ACHN (cell line): ENCODE measurements around the gene ZNF326.
"Not testable (repeated sequence)": the region's sequence is repeated elsewhere in the genome, so short reads cannot be mapped to it uniquely, and the experiment has no call there.

Experiments
- DNase-seq: peaks from one replicate; pipeline ENCODE4 v3.0.0-alpha.2; 2015
- in situ Hi-C: cut with HindIII; loops from 2 replicates; pipeline ENCODE4 v1.10.0; 2017; ENCODE audit warnings: low sequenced_read_pairs, low pct_ligation_motif_present, low pct_unique_long_range_greater_than_20kb

Gene ZNF326

GRCh38 chr1:89990976-89991831 lies 3.7 kb upstream of the ZNF326 start:
- no peak for DNase-seq
- in situ Hi-C loops, result no loop called here

- no peak for DNase-seq
- in situ Hi-C loops, result no loop called here
Measured at GRCh38 chr1:89993541-89993940, 1.4 kb upstream of the ZNF326 start.

- in situ Hi-C loops, result no loop called here
- DNase-seq, result no peak
Measured at GRCh38 chr1:89994231-89994804, 592 bp upstream of the ZNF326 start.

- no peak for DNase-seq
- in situ Hi-C loops, result no loop called here
Measured at GRCh38 chr1:89995598-89996449, 914 bp downstream of the ZNF326 start.

- no peak for DNase-seq
- in situ Hi-C loops, result no loop called here
Measured at GRCh38 chr1:89996450-89997110, 1.7 kb downstream of the ZNF326 start.

GRCh38 chr1:89997152-89997551 lies 2.2 kb downstream of the ZNF326 start:
- DNase-seq, in situ Hi-C loops: not testable (repeated sequence)

- DNase-seq, result no peak
- in situ Hi-C loops, result no loop called here
Measured at GRCh38 chr1:89998306-89998705, 3.4 kb downstream of the ZNF326 start.

GRCh38 chr1:89999208-89999607 lies 4.3 kb downstream of the ZNF326 start:
- in situ Hi-C loops, result no loop called here
- no peak for DNase-seq

- in situ Hi-C loops, result no loop called here
Measured at GRCh38 chr1:89999628-90000027, 4.7 kb downstream of the ZNF326 start.

GRCh38 chr1:90000934-90001676 lies 6.2 kb downstream of the ZNF326 start:
- DNase-seq, result no peak
- in situ Hi-C loops, result no loop called here

More at GRCh38 chr1:89999628-90000027, 4.7 kb downstream of the ZNF326 start:
- no peak for DNase-seq

- no peak for DNase-seq
- in situ Hi-C loops, result no loop called here
Measured at GRCh38 chr1:90007979-90008404, 13.1 kb downstream of the ZNF326 start.

GRCh38 chr1:90012300-90012699 lies 17.4 kb downstream of the ZNF326 start:
- DNase-seq, result no peak
- in situ Hi-C loops, result no loop called here

- in situ Hi-C loops, result no loop called here
- DNase-seq, result no peak
Measured at GRCh38 chr1:90023691-90024090, 28.8 kb downstream of the ZNF326 start.

- in situ Hi-C loops, result no loop called here
- DNase-seq, result no peak
Measured at GRCh38 chr1:90027281-90027680, 32.4 kb downstream of the ZNF326 start.

- in situ Hi-C loops, result no loop called here
Measured at GRCh38 chr1:90039652-90040051, 44.7 kb downstream of the ZNF326 start.

GRCh38 chr1:90043586-90043985 lies 48.7 kb downstream of the ZNF326 start:
- in situ Hi-C loops, result no loop called here

More at GRCh38 chr1:90039652-90040051, 44.7 kb downstream of the ZNF326 start:
- no peak for DNase-seq

GRCh38 chr1:90044346-90044745 lies 49.4 kb downstream of the ZNF326 start:
- peak; percentile 60 for DNase-seq
- in situ Hi-C loops, result no loop called here

More at GRCh38 chr1:90043586-90043985, 48.7 kb downstream of the ZNF326 start:
- no peak for DNase-seq
